MV-4-11 (cell line): ENCODE results near the gene ADGRB2.

ENCODE experiments used
- DNase-seq: peaks from one replicate; lab custom pipeline; 2025; lab: John Stamatoyannopoulos, UW

Gene ADGRB2

DNA sequence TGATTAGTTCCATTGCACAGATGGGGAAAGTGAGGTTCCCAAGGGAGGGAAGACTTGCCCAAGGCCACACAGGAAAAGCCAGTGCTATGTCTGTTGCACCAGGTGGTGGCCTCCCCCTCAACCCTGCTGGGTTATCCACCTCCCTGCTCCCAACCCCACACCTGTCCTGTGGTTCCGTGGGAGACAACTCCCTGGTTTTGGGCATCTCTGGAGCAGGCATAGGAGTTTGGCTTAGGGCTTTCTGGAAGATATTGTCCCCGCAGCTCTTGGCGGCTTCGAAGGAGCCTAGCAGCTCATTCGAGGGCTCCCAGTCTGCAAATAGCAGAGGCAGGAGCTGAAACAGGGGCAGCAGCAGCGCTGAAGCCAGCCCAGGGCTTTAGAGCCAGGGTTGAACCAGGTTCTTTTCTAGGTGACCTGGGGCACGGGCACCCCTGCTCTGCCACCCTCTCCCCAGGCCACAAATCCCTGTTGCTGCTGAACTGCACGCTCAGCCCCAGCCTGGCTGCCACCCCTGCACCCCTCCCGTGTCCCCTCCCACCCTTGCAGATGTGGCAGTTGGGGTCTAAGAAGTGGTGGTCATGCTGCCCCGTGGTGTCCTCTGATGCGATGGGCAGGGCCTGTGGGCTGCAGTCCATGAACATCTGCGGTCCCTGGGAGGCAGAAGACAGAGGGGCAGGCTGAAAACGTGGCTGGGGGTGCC lies 29.6 kb upstream of the ADGRB2 start:
- no peak for DNase-seq

DNA sequence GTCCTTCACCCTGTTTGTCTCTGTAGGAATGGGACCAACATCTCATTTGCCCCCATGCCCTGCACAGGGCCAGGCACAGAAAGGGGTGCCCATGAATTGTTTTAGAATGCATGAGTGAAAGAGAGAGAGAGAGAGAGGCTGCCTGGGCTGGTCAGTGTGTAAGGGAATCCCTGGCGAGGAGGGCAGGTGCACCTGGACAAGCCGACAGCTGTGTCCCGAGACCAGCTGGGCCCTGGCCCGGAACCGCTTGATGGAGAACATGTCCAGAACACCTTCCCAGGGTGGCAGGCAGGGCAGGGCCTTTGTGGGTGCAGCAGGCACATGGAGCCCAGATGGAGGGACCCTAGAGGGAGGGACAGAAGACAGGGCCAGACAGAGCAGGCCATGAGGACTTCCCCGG lies 28.9 kb upstream of the ADGRB2 start:
- DNase-seq, result no peak

DNA sequence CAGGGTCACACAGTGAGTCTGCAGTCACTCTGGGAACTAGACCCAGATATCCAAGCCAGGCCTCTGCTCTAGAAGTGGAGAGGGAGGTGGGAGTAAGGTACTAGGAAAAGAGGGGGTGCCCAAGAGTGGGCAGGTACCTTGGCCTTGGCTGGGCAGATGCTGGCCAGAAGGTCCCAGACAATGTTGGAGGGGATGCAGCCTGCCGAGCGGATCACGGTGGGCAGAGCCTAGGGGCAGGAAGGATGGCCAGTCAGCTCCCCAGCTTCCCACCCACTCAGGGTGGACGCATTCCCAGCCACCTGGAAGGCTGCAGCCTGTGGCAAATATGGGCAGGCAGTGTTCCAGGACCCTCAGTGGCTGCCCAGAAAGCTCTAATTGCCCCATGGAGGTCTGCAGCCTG lies 28.4 kb upstream of the ADGRB2 start:
- DNase-seq, result no peak

DNA sequence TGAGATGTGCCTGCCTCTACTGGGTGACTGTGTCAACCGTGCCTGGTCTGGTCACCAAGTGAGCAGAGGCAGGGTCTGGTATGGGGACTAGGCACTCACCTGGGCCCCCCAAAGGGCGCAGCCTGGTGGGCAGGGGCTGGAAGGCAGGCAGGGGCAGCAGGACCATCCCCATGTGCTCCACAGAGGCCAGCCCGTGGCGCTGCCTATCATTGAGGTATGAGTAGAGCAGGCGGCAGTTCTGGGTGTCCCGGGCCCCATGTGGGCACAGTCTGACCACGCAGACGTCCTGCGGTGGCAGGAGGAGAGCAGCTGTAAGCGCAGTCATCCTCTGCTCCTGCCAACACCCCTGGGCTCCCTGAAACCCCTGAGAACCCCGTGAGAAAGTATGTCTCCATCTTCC lies 28.0 kb upstream of the ADGRB2 start:
- DNase-seq, result no peak

DNA sequence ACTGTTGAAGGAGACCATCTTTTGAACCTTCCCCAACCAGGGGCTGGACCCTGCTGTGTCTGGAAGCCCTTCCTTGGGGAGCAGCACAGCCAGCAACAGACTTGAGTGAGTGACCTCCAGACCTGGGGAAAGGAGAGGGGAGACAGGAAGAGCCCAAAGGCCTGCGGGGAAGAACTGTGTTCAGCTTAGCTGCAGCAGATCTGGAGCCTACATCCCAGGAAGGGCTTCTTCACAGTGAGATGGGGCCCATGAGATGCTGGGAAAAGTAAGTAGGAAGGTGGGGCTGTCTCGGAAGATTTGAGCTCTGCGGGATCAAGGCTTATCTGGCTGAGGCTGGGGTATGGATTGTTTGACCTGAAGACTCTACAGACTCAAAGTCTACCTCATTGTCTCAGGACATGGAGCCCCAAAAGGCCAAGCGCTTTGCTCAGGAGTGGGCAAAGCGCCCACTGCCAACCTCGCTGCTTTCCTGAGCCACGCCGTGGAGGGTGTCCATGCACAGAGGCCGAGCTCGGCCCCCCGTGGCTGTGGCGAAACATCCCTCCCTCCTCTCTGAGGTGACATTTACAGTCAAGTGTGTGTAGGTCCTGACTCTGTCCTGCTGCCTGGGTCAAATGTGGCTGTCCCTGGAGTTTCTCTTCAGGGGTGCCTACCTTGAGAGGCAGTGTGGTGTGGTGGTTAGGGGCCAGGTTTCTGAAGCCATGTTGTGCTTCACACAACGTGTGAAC lies 27.2 kb upstream of the ADGRB2 start:
- DNase-seq, result no peak

DNA sequence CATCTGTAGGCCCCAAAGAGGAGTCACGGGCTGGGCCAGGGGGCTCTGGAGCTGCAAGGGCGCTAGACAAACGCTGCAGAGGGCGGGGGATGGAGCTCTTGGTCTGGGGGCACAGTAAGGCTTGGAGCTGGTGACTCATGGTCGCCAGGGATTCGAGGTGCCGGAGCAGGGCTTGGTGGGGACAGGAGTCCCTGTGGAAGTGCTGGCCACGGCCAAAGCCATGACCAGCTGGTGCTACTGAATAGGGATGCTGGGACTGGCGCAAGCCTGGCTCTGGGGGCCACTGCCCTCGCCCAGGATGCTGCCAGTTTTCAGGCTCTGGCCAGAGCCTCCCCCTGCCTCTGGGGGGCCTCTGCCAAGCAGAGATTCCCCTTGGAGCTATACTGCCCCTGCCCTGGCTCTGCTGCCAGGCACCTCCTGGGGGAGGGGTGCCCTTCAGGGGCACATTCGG lies 26.5 kb upstream of the ADGRB2 start:
- DNase-seq, result no peak

DNA sequence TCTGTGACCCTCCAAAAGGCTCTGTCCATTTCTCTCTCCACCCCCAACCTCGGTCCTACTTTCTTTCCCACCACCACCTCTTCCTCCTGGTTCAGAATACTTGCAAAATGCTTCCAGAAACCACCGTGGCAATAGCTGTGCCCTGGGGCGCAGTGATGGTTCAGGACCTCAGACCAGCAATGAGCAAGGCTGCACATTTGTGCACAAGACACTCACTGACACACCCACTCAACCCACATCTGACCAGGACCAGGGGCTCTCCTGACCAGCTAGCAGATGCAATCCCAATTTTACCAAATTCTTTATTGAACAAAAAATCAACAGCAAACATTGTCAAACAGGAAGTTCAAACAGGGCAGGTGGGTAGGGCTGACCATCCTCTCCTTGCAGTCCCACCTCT lies 26.0 kb upstream of the ADGRB2 start:
- DNase-seq, result no peak

DNA sequence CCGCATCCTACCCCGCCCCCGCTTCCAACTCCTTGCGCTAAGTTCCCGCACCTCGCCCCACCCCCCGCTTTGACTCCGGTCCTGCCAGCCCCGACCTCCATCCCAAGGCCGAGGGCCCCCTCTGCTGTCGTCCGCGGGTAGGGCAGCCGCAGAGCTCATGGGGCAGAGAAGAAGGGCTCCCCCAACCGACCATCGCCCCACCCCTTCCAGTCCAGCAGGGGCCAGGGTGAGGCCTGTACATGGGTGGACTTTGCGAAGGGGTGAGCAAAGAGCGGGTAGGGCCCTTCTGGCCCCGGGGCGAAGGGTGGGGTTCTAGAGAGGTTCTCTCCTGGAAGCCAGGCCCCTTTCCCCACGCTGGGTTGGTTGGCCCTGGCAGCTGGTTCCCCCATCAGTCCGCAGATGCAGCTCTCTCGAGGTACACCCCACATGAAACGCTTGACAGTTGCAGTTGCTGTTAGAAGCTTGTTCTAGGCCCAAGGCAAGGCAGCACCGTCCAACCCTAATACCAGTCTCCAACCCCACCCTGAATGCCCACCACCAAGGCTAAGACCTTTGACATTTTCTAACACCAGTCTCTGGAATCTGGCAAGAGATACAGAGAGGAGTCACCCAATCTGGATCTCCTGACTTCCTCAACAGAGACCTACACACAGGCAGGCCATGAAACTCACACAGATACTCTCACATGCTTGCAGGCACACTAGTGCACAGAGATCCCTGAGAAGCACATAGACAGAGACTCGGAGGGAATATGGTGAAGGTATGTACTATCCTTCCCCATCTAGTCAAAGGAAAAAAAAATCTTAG lies 25.3 kb upstream of the ADGRB2 start:
- DNase-seq, result peak; percentile 79

DNA sequence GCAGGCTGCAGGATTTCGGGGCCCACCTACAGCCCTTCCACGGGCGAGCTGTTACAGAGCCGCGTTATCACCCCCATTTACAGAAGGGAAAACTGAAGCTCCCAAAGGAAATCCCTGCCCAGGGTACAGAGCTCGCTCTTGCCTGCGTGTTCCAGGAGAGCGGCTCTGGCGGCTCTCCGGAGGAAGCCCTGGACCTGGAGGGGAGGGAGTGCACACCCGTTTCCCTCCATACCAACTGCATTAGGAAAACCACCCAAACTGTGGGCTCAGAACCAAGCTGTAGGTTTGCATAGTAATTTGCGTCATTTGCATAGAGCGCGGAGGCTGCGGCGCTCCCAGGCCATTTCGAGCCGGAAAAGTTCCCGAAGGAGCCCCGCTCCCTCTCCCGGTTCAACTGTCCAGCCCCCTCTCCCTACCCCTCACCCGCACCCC lies 24.7 kb upstream of the ADGRB2 start:
- DNase-seq, result peak; percentile 49

DNA sequence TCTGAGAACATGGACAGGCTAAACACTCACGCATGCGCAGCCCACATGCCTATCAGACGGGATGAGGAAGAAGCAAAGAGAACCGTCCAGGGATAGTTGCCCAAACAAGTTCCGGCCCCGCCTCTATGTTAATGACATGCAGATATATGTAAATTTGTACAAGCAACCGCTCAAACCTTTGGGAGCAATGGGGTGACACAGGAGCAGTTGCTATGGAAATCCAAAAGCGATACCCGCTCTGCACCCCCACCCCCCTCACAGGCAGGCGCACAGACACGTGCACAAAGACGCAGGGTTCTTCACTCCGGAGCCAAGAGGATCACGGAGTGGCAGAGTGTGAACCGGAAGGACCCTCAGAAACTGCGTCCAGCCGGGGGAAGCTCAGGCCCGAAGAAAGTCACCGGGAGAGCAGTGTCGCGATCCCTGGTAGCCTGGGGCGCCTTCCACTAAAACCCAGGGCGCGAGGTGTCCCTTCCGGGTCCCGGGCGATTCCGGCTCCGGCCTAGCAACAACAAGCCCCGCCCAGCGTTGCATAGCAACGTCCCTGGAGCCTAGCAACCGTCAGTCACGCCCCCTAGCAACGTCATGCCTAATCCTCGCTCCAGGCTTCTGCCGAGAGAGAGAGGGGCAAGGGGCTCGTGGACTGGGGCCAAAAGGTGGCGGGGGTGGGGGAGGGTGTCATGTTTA lies 24.1 kb upstream of the ADGRB2 start:
- DNase-seq, result peak; percentile 97

DNA sequence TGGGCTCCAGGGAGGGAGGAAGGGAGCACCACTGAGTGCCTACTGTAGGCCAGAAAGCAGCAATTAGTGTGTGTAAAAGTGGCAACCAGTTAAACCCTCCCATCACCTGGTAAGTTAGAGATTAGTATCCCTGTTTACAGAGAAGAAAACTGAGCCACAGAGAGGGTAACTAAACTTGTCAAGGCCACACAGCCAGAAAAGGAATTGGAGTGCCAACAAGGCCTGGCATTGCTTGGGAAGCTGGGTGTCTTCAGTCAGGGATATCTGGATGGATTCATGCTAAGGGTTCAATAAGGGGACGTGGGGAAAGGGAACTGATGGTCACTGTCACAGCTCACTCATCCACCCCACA lies 23.6 kb upstream of the ADGRB2 start:
- no peak for DNase-seq

DNA sequence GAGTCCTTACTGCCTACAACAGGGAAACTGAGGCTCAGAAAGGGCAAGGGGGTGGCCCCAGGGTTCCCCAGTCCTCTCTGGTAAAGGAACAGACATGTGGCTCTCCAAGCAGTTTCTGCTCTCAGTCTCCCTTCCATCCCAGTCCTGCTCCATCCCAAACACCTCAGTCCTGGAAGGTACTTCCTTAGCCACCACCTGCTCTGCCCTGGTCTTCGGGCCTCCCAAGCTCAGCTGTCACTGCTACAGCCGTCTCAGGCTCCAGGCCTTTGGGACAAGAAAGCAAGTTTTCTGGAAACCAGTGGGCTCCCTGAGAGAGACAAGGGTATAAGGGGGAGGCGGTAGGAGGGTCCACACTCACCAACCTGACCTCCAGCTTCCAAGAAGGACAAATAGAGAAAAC lies 23.1 kb upstream of the ADGRB2 start:
- DNase-seq, result no peak

DNA sequence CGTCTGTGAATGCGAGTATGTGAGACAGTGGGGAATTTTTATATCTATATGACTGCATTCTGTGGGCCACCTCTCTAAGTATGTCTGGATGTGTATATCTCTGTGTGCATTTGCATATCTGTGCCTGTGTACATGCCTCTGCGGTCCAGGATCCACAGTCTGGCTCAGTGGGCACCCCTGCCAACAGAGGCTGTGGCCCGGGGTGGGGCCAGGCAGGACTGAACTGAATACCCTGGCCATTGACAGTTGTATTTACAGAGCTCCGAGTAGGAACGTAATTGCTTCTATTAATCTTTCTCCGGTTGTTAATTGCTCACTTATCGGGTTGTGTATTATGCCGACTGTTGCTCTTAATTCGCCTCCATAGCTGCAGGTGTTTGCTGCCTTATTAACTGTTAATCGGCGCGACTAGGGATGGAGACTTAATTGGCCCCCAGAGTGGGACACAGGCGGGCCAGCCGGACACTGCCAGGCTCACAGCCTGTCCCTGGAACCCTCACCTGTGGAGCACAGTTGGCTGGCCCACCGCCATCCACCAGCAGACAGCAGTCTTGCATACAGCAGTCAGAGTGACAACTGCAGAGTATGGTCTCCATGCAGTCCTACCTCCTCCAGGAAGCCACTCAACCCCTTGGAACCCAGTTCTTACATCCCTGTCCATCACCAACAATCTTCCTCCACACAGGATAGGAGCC lies 22.4 kb upstream of the ADGRB2 start:
- no peak for DNase-seq

DNA sequence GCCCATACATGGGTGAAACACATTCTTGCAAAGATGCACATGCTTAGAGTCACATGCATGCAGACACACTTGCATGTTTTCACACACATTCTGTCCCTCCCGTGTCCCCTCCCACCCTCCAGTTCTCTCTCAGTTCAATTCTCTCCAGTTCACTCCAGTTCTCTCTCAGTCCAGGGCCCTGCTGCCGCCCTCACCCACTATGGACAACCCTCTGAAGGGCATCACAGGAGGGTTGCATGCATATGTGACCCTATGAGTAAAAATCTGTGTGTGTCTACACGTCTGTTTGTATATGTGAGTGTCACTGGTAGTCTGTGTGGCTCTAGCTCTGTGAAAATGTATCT lies 21.8 kb upstream of the ADGRB2 start:
- no peak for DNase-seq

DNA sequence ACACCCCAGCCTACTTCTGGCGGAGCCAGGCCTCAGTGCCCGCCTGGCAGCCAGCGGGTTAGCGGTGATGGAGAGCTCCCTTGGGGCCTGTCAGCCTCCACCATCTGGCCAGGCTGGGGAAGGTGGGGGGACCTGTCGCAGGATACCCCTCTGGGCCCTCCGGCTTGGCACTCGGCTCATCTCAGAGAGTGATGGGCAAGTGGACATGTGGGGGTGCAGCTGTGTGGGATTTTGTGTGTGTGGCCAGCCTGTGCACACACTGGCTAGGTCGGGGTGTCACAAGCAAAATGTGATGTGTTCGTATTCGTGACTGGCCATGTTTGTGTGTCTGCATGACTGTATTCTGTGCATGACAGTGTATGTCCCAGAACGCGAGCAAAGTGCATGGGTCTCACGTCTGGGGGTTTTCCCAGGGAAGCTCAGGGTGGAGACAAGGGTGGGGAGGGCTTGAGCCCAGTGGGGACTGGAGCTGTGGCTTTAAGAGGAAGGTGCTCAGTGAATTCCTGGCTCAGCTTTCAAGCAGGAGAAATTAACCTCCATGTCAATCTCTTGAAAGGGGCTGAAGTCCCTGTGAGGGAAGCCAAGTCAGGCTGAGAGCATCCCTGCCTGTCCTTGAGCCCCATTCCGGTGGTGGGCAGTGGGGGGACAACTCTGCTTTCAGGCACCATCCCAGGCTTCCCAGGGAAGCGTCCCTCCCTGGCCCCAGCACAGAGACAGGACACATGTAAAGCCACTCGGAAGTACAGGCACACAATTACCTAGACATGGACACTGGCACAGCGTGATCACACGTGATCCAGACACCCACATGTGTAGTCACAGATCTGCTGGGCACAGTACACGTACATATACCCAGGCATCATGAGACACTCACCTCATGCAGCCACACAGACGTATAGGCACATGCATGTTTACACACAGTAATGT lies 21.1 kb upstream of the ADGRB2 start:
- DNase-seq, result no peak

DNA sequence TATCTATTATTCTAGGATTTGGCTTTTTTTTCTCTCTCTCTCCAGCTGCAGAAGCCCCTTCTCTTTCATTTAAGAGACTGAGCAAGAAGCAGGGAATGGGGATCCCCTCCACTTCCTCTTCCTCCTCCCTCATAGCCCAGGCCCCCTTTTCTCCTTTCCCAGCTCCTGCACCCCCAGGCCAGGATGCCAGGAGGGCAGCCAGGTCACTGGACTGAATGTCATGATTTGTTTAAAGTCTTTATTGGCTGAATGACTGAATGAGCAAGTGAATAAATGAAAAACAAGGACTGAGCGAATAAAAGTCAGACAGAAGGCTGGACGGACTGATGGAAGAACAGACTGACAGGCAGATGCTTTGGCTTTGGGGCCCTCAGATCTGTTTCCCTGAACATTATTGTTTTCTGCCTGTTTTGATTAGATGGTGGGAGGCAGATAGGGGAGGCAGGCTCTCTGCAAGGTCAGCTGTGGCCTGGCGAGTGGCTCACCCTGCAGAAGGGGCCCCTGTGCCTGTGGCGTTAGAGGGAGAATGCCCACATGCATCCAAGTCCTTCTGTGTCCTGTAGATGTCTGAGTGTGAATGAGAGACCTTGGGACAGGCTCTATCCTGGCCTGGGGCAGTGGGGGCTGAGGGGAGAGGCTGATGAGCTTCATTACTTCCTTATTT lies 20.3 kb upstream of the ADGRB2 start:
- no peak for DNase-seq

DNA sequence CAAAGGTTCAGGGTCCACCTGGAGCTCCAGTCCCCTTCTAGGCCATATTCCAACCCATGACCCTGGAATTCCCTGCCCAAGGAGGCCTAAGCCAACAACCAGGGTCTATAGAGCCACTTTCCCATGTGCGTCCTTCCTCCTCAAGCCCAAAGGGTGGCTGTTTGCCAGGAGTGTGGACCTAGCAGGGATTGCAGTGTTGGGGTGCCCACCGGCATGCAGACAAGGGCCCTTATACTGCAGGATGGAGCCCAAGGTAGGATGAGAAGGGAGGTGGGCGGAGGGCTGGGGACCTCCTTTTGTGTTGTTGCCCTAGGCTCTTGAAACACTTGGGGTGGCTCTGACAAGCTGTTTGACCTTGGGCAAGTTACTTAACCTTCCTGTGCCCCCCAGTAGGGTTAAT lies 19.7 kb upstream of the ADGRB2 start:
- DNase-seq, result no peak

DNA sequence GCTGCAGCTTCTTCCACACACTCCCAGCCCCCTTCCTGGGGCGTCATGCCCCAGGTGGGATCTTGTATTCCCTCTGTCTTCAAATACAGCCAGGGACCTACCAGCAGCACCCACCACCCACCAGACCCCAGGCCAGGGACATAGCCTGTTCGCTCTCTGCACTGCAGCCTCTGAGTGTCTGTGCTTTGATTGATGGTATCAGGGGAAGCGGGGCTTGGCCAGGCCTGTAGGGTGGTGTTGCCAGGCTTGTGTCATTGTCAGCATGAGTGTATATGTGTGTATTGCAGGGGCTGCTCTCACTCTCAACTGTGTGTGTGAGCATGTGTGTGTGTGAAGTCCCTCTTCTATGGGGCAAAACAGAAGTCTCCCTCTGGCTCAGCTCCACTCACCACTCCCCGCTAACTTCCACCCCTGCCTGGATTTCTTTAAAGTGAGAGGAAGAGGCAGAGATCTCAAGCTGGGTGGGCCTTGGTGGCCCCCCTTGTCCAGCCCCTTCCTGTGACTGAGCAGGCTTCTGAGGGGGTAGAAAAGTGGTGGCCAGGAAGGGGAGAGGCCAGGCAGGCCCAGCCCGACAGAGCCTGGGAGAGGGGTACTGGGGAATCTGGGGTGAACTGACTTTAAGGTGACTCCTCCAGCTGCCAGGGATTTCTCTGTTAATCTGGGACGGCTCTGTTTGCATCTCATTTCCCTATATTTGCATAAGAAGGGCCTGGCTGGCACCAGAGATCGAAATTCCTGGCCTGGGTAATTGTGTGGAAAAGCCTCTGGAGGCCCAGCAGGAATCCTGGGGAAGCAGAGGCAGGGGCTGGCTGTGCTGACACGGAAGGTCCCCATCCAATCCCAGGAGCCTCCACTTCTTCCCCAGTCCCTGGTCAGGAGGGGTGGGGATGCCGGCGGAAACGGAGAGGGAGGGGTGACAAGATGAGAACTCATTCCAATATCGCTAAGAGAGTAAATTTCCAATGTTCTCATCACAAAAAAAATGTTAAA lies 18.6 kb upstream of the ADGRB2 start:
- DNase-seq, result no peak

DNA sequence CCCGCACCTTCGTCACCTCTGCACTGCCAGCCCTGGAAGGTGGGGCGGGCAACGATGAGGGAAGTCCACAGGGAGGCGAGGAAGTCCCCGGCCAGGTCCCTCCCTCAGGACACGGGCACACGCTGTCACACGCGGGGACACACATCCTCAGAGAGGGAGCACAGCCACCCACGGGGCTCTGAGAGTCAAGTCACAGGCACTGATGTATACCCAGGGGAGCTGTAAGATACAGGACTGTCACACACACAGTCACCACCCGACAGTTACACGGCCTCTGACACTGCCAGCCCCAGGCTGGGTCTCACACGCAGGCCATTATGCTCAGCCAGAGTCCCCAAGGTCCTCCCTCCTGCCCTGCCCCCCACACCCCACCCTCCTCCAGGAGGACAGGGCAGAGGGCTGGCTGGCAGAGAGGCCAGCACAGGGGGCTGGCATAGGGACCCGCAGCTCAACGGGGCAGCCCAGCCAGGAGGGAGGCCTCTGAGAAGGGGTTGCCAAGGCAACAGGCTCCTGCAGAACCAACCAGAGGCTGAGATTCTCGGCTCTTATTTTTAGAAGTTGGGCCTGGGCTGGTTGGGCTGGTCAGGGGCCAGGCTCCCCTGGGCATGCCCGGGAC lies 17.7 kb upstream of the ADGRB2 start:
- DNase-seq, result no peak
